Measurements from ENCODE around the gene B3GAT2.

GRCh38 chr6:70957284-70957617, 391 bp upstream of the B3GAT2 start:
- TF ChIP-seq CTCF (conservative IDR thresholded peaks at IDR 0.05; ENCODE audit: low read depth, low read length) (no peak), EZH2phosphoT487 (IDR thresholded peaks at IDR 0.05; ENCODE audit: borderline replicate concordance, low read length) (no peak), EZH2 (IDR thresholded peaks at IDR 0.05; ENCODE audit: low read length, unreplicated experiment) (no peak)
